ENCODE measurements around the gene HAPLN2.

HAPLN2 gene

DNA sequence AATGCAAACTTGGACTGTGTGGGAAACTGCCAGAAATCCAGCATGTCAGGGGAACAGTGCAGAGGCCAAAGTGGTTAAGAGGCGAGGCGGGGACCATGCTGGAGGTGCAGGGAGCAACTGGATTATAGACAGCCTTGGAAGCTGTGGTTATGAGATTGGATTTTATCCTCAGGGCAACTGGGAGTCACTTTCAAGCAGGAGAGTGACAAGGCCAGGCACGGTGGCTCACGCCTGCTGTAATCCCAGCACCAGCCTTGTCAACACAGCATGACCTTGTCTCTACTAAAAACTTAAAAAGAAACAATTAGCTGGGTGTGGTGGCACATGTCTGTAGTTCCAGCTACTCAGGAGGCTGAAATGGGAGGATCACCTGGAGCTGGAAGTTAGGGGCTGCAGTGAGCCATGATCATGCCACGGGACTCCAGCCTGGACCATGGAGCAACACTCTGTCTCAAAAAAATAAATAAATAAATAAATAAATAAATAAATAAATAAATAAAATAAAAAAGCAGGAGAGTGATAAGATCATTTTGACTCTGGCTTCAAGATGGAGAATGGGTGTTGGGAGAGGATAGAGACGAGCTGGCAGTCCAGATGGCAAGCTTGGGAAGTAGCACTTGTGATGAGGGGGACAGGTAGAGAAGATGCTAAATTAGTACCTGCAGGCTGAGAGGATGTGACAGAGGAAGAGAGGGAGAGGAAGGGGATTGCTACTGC is 3.5 kb downstream of the HAPLN2 start:
- no peak overlapping the region for H4K8ac ChIP-seq (ENCODE audit: low read depth, low read length)
- no peak overlapping the region for H3K4me2 ChIP-seq (ENCODE audit: low read length)
- H3K9me3 ChIP-seq (ENCODE audit: insufficient read depth, low read depth, low read length), result peaks cover 5% of the 10 kb centered on the region
- H2AK5ac ChIP-seq (ENCODE audit: low read length), result no peak overlapping the region
- H4K91ac ChIP-seq (ENCODE audit: low read depth, low read length), result no peak overlapping the region
- H2BK120ac ChIP-seq (ENCODE audit: insufficient read depth, low read length, poor library complexity), result no peak overlapping the region
- no peak overlapping the region for H2BK5ac ChIP-seq (ENCODE audit: low read depth, low read length, poor library complexity)
- peaks cover 30% of the 10 kb centered on the region for H3K27me3 ChIP-seq (ENCODE audit: insufficient read depth, low read length)
- H3K4me1 ChIP-seq (ENCODE audit: control insufficient read depth in 1 of 2, insufficient read depth in 2 of 2, low read length in 2 of 2), result peaks cover 4 to 5% of the 10 kb centered on the region in 2 experiments
- no peak overlapping the region for H3K9ac ChIP-seq (ENCODE audit: low read length)
- no peaks in the 10 kb centered on the region for H3K36me3 ChIP-seq (ENCODE audit: control insufficient read depth in 1 of 2, insufficient read depth in 2 of 2, low read length in 2 of 2)
- no peaks in the 10 kb centered on the region for H3K79me2 ChIP-seq (ENCODE audit: control insufficient read depth, insufficient read depth, low read length, poor library complexity)
- no peak overlapping the region for H3K4me3 ChIP-seq (ENCODE audit: low read depth, low read length)
- H3K4ac ChIP-seq (ENCODE audit: low read depth, low read length), result no peak overlapping the region
- no peak overlapping the region for H2AFZ ChIP-seq (ENCODE audit: insufficient read depth, low read length, poor library complexity)
- DNase-seq, result no peak
- no peaks in the 10 kb centered on the region for H3K79me1 ChIP-seq (ENCODE audit: low read length)
- H4K12ac ChIP-seq (ENCODE audit: low read depth, low read length), result no peak overlapping the region
- no peak overlapping the region for H2BK12ac ChIP-seq (ENCODE audit: low read length)
- no peak overlapping the region for H3K14ac ChIP-seq (ENCODE audit: low read length)
- no peak overlapping the region for H3K18ac ChIP-seq (ENCODE audit: low read length)
- WGBS (ENCODE audit: extremely low coverage, insufficient coverage, insufficient read length), result no CpG with 5 or more reads among the region's 6 CpGs
- H3K27ac ChIP-seq (ENCODE audit: low read depth, low read length), result no peak overlapping the region
- no peak overlapping the region for H3K23ac ChIP-seq (ENCODE audit: low read length)

DNA sequence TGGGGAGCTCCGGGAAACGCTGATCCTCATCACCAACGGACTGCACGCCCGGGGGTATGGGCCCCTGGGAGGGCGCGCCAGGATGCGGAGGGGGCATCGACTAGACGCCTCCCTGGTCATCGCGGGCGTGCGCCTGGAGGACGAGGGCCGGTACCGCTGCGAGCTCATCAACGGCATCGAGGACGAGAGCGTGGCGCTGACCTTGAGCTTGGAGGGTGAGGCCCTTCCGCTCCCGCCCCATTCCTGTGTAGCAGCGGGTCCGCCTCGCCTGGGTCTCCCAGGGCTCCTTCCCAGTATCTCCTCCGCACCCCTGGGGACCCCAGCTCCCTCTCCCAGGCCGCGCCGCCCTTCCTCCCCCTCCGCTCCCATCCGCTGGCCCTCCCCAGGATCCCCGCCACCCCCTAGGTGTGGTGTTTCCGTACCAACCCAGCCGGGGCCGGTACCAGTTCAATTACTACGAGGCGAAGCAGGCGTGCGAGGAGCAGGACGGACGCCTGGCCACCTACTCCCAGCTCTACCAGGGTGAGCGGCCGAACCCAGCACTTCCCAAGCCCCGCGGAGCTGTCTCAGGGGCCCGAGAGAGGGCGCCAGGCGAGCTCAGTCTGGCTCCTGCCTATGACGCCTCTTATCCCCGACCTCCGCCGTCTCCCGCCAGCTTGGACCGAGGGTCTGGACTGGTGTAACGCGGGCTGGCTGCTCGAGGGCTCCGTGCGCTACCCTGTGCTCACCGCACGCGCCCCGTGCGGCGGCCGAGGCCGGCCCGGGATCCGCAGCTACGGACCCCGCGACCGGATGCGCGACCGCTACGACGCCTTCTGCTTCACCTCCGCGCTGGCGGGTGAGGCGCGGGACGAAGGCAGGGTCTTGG is 5.0 kb downstream of the HAPLN2 start:
- no peak overlapping the region for H3K27ac ChIP-seq (ENCODE audit: low read depth, low read length)
- H2BK120ac ChIP-seq (ENCODE audit: insufficient read depth, low read length, poor library complexity), result no peak overlapping the region
- H2AK5ac ChIP-seq (ENCODE audit: low read length), result no peak overlapping the region
- H3K4me3 ChIP-seq (ENCODE audit: low read depth, low read length), result peak overlapping the region; percentile 37
- no peak overlapping the region for H2BK12ac ChIP-seq (ENCODE audit: low read length)
- H2AFZ ChIP-seq (ENCODE audit: insufficient read depth, low read length, poor library complexity), result no peak overlapping the region
- no peak overlapping the region for H3K14ac ChIP-seq (ENCODE audit: low read length)
- H3K4ac ChIP-seq (ENCODE audit: low read depth, low read length), result no peak overlapping the region
- peak overlapping the region; percentile 60 for H3K4me2 ChIP-seq (ENCODE audit: low read length)
- H4K8ac ChIP-seq (ENCODE audit: low read depth, low read length), result no peak overlapping the region
- peak; percentile 35 to 53 for DNase-seq
- H3K79me2 ChIP-seq (ENCODE audit: control insufficient read depth, insufficient read depth, low read length, poor library complexity), result no peaks in the 10 kb centered on the region
- WGBS (ENCODE audit: extremely low coverage, insufficient coverage, insufficient read length), result no CpG with 5 or more reads among the region's 87 CpGs
- H3K9me3 ChIP-seq (ENCODE audit: insufficient read depth, low read depth, low read length), result peaks cover 5% of the 10 kb centered on the region
- H3K18ac ChIP-seq (ENCODE audit: low read length), result no peak overlapping the region
- no peaks in the 10 kb centered on the region for H3K79me1 ChIP-seq (ENCODE audit: low read length)
- H3K4me1 ChIP-seq (ENCODE audit: control insufficient read depth in 1 of 2, insufficient read depth in 2 of 2, low read length in 2 of 2), result peaks cover 4 to 5% of the 10 kb centered on the region in 2 experiments
- peaks cover 30% of the 10 kb centered on the region for H3K27me3 ChIP-seq (ENCODE audit: insufficient read depth, low read length)
- no peak overlapping the region for H4K12ac ChIP-seq (ENCODE audit: low read depth, low read length)
- H3K36me3 ChIP-seq (ENCODE audit: control insufficient read depth in 1 of 2, insufficient read depth in 2 of 2, low read length in 2 of 2), result no peaks in the 10 kb centered on the region
- H4K91ac ChIP-seq (ENCODE audit: low read depth, low read length), result no peak overlapping the region
- H2BK5ac ChIP-seq (ENCODE audit: low read depth, low read length, poor library complexity), result no peak overlapping the region
- H3K23ac ChIP-seq (ENCODE audit: low read length), result no peak overlapping the region
- no peak overlapping the region for H3K9ac ChIP-seq (ENCODE audit: low read length)

DNA sequence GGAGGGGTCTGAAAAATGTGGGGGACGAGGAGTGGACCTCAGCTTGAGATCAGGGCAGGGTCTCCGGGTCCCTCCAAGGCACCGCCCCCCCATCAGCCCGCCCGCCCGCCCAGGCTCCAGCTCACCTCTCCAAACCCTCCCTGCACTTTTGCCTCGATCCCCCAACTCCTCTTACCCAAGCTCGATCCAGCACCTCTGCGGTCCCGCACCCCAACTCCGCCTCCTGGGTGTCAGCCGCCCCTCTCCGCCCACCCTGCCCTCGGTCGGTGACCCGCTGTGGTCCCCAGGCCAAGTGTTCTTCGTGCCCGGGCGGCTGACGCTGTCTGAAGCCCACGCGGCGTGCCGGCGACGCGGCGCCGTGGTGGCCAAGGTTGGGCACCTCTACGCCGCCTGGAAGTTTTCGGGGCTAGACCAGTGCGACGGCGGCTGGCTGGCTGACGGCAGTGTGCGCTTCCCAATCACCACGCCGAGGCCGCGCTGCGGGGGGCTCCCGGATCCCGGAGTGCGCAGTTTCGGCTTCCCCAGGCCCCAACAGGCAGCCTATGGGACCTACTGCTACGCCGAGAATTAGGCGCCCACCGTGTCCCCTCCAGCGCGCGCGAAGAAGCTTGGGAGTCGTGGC is 5.7 kb downstream of the HAPLN2 start:
- Histone ChIP-seq H2BK5ac (ENCODE audit: low read depth, low read length, poor library complexity) (no peak overlapping the region), H2BK120ac (ENCODE audit: insufficient read depth, low read length, poor library complexity) (no peak overlapping the region), H3K23ac (ENCODE audit: low read length) (no peak overlapping the region), H3K27me3 (ENCODE audit: insufficient read depth, low read length) (peaks cover 30% of the 10 kb centered on the region), H3K4me1 (ENCODE audit: control insufficient read depth in 1 of 2, insufficient read depth in 2 of 2, low read length in 2 of 2) (peaks cover 4 to 5% of the 10 kb centered on the region in 2 experiments), H4K12ac (ENCODE audit: low read depth, low read length) (no peak overlapping the region), H3K4ac (ENCODE audit: low read depth, low read length) (no peak overlapping the region), H3K36me3 (ENCODE audit: control insufficient read depth in 1 of 2, insufficient read depth in 2 of 2, low read length in 2 of 2) (no peaks in the 10 kb centered on the region), H3K9me3 (ENCODE audit: insufficient read depth, low read depth, low read length) (peaks cover 5% of the 10 kb centered on the region), H2AK5ac (ENCODE audit: low read length) (no peak overlapping the region), H3K4me2 (ENCODE audit: low read length) (peak overlapping the region; percentile 60), H3K18ac (ENCODE audit: low read length) (no peak overlapping the region), H3K79me2 (ENCODE audit: control insufficient read depth, insufficient read depth, low read length, poor library complexity) (no peaks in the 10 kb centered on the region), H3K9ac (ENCODE audit: low read length) (no peak overlapping the region), H3K79me1 (ENCODE audit: low read length) (no peaks in the 10 kb centered on the region), H2BK12ac (ENCODE audit: low read length) (no peak overlapping the region), H3K27ac (ENCODE audit: low read depth, low read length) (no peak overlapping the region), H4K91ac (ENCODE audit: low read depth, low read length) (no peak overlapping the region), H3K4me3 (ENCODE audit: low read depth, low read length) (peak overlapping the region; percentile 37), H4K8ac (ENCODE audit: low read depth, low read length) (no peak overlapping the region), H2AFZ (ENCODE audit: insufficient read depth, low read length, poor library complexity) (no peak overlapping the region), H3K14ac (ENCODE audit: low read length) (no peak overlapping the region)
- no peak for DNase-seq
- WGBS (ENCODE audit: extremely low coverage, insufficient coverage, insufficient read length), result no CpG with 5 or more reads among the region's 55 CpGs

GRCh38 chr1:156625436-156626078 is 6.3 kb downstream of the HAPLN2 start:
- H2BK120ac ChIP-seq (ENCODE audit: insufficient read depth, low read length, poor library complexity), result no peak overlapping the region
- H3K4me2 ChIP-seq (ENCODE audit: low read length), result peak overlapping the region; percentile 51
- no peak overlapping the region for H3K14ac ChIP-seq (ENCODE audit: low read length)
- peaks cover 5% of the 10 kb centered on the region for H3K9me3 ChIP-seq (ENCODE audit: insufficient read depth, low read depth, low read length)
- no peak overlapping the region for H2AK5ac ChIP-seq (ENCODE audit: low read length)
- no peak overlapping the region for H3K18ac ChIP-seq (ENCODE audit: low read length)
- no peak overlapping the region for H4K91ac ChIP-seq (ENCODE audit: low read depth, low read length)
- H3K4me1 ChIP-seq (ENCODE audit: control insufficient read depth in 1 of 2, insufficient read depth in 2 of 2, low read length in 2 of 2), result peaks cover 4 to 5% of the 10 kb centered on the region in 2 experiments
- H3K79me2 ChIP-seq (ENCODE audit: control insufficient read depth, insufficient read depth, low read length, poor library complexity), result no peaks in the 10 kb centered on the region
- H2AFZ ChIP-seq (ENCODE audit: insufficient read depth, low read length, poor library complexity), result no peak overlapping the region
- peaks cover 30% of the 10 kb centered on the region for H3K27me3 ChIP-seq (ENCODE audit: insufficient read depth, low read length)
- no peak overlapping the region for H3K9ac ChIP-seq (ENCODE audit: low read length)
- H3K79me1 ChIP-seq (ENCODE audit: low read length), result no peaks in the 10 kb centered on the region
- H3K4me3 ChIP-seq (ENCODE audit: low read depth, low read length), result no peak overlapping the region
- H4K8ac ChIP-seq (ENCODE audit: low read depth, low read length), result no peak overlapping the region
- H2BK12ac ChIP-seq (ENCODE audit: low read length), result no peak overlapping the region
- H3K27ac ChIP-seq (ENCODE audit: low read depth, low read length), result no peak overlapping the region
- WGBS (ENCODE audit: extremely low coverage, insufficient coverage, insufficient read length), result no CpG with 5 or more reads among the region's 45 CpGs
- no peak overlapping the region for H3K23ac ChIP-seq (ENCODE audit: low read length)
- H3K4ac ChIP-seq (ENCODE audit: low read depth, low read length), result no peak overlapping the region
- no peak overlapping the region for H2BK5ac ChIP-seq (ENCODE audit: low read depth, low read length, poor library complexity)
- H3K36me3 ChIP-seq (ENCODE audit: control insufficient read depth in 1 of 2, insufficient read depth in 2 of 2, low read length in 2 of 2), result no peaks in the 10 kb centered on the region
- no peak overlapping the region for H4K12ac ChIP-seq (ENCODE audit: low read depth, low read length)
- peak; percentile 43 to 69 for DNase-seq
